Brain pericyte (primary cell): ENCODE results near the gene COL23A1.

ENCODE experiments used
- DNase-seq: peaks from one replicate; pipeline ENCODE4 v3.0.0-alpha.2; 2012; ENCODE audit warnings: low read depth, low spot score

Gene COL23A1

GRCh38 chr5:178532666-178533065 lies 57.5 kb downstream of the COL23A1 start:
- no peak for DNase-seq

- no peak for DNase-seq
Measured at GRCh38 chr5:178532236-178532635, 58.0 kb downstream of the COL23A1 start.

- DNase-seq: no peak
Measured at GRCh38 chr5:178531786-178532185, 58.4 kb downstream of the COL23A1 start.

- DNase-seq: no peak
Measured at GRCh38 chr5:178530526-178530925, 59.7 kb downstream of the COL23A1 start.

- DNase-seq: no peak
Measured at GRCh38 chr5:178529080-178529479, 61.1 kb downstream of the COL23A1 start.

GRCh38 chr5:178527458-178528307 lies 62.5 kb downstream of the COL23A1 start:
- DNase-seq: no peak

- no peak for DNase-seq
Measured at GRCh38 chr5:178526773-178527457, 63.3 kb downstream of the COL23A1 start.

GRCh38 chr5:178525906-178526732 lies 64.1 kb downstream of the COL23A1 start:
- no peak for DNase-seq

GRCh38 chr5:178524093-178524882 lies 65.9 kb downstream of the COL23A1 start:
- DNase-seq: no peak

GRCh38 chr5:178522361-178522760 lies 67.8 kb downstream of the COL23A1 start:
- no peak for DNase-seq

- DNase-seq: no peak
Measured at GRCh38 chr5:178520851-178521250, 69.3 kb downstream of the COL23A1 start.

- DNase-seq: no peak
Measured at GRCh38 chr5:178519804-178520203, 70.4 kb downstream of the COL23A1 start.

GRCh38 chr5:178519155-178519554 lies 71.0 kb downstream of the COL23A1 start:
- no peak for DNase-seq

- DNase-seq: no peak
Measured at GRCh38 chr5:178516504-178517235, 73.5 kb downstream of the COL23A1 start.

GRCh38 chr5:178515776-178516503 lies 74.3 kb downstream of the COL23A1 start:
- DNase-seq: no peak

GRCh38 chr5:178514851-178515418 lies 75.3 kb downstream of the COL23A1 start:
- no peak for DNase-seq

- DNase-seq: no peak
Measured at GRCh38 chr5:178511172-178511571, 79.0 kb downstream of the COL23A1 start.

- DNase-seq: no peak
Measured at GRCh38 chr5:178509491-178510057, 80.6 kb downstream of the COL23A1 start.
